ENCODE data around the gene SGSM2.

DNA sequence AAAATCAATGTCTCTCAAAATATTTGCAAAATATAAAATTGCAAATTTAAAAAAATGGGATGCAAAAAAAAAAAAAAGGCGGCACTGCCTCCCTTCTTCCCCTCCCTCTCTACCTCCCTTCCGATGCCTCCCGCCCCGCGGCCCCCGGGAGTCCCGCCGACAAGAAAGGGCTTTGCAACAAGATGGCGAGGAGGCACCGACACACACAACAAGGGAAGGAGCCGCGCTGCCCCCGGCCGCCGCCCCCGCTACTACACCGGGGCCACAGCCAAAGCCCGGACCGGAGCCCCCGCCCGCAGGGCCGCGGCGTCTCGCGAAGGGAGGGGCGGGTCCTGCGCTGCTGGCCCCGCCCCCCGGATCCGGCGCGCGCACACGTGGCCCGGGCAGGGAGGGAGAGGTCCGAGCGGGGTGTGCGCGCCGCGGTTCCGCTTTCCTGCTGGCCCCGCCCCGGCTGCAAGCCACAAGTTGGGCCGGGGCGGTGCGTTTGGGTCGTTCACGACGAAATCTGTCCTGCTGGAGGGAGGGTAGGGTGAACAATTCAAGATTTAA is 63.6 kb downstream of the SGSM2 start, which contains the start of gene MNT:
- TF ChIP-seq POLR2A (IDR thresholded peaks at IDR 0.05), result peak; percentile 76
- TF ChIP-seq CTCF (IDR thresholded peaks at IDR 0.05), result peak in 2 of 3 donors; percentile 40 to 56
